Esophagus squamous epithelium (tissue), 4 donors: ENCODE data around the gene PRRG3.

Experiments used
- POLR2A ChIP-seq, 4 donors: fragments of 450-650 bp; IDR thresholded peaks; one replicate each; pipeline ENCODE4 v1.6.1; 2017; ENCODE audit warnings: antibody characterized with exemption in 4 of 4, mild to moderate bottlenecking in 4 of 4, moderate library complexity in 3 of 4
- TF ChIP-seq, protein P1 (sequence below), 6 experiments: fragments of 450-650 bp in 4 of 6; fragments of 200-600 bp in 2 of 6; sonication (generic) in 2 of 6; IDR thresholded peaks; one replicate each; pipeline ENCODE4 v1.5.1; 2016 to 2019; ENCODE audit warnings: antibody characterized with exemption in 6 of 6, mild to moderate bottlenecking in 4 of 6, moderate library complexity in 4 of 6

DNA sequence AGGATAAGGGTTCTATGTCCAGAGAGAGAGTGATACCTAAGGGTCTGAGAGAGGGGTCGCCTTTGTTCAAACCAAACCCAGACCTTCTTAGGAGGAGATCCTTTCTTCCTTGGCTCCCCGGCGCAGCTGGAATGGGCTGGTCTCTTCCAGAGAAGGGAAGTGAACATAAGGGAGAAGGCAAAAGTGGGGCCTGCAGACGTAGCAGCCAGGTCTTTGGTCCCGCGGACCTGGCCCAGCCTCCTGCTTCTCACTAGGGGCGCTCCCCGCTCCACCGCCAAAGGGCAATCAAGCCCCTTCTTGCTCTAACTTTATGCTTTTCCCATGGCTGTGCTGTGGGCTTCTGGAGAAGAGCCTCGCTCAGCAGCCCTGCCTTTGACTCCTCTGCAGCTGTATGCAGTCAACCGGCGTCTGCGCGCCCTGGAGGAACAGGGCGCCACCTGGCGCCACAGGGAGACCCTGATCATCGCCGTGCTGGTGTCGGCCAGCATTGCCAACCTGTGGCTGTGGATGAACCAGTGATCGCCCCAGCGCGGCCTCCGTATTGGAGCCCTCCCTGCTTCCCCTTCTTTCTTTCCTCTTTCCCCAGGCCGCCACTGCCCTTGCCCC, 27.1 kb downstream of the PRRG3 start:
- TF ChIP-seq POLR2A (IDR thresholded peaks at IDR 0.05): no peak
- TF ChIP-seq, protein P1, sequence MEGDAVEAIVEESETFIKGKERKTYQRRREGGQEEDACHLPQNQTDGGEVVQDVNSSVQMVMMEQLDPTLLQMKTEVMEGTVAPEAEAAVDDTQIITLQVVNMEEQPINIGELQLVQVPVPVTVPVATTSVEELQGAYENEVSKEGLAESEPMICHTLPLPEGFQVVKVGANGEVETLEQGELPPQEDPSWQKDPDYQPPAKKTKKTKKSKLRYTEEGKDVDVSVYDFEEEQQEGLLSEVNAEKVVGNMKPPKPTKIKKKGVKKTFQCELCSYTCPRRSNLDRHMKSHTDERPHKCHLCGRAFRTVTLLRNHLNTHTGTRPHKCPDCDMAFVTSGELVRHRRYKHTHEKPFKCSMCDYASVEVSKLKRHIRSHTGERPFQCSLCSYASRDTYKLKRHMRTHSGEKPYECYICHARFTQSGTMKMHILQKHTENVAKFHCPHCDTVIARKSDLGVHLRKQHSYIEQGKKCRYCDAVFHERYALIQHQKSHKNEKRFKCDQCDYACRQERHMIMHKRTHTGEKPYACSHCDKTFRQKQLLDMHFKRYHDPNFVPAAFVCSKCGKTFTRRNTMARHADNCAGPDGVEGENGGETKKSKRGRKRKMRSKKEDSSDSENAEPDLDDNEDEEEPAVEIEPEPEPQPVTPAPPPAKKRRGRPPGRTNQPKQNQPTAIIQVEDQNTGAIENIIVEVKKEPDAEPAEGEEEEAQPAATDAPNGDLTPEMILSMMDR (IDR thresholded peaks at IDR 0.05): peak in 1 of 6 experiments; percentile 10
